ENCODE data around the gene UACA.

DNA sequence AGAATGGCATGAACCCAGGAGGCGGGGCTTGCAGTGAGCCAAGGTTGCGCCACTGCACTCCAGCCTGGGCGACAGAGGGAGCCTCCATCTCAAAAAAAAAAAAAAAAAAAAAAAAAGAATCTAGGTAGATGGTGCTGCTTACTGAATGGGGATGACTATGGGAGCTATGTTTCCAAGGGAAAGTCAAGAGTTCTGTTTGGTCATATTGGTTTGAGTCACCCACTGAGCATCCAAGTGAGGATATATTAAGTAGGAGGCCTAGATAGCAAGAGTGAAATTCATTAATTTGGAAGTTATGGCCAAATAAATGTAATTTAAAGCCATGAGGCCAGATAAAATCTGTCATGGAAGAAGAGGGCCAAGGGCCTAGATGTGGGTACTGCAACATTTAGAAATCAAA, 9.0 kb upstream of the UACA start:
- TF ChIP-seq, protein P1, sequence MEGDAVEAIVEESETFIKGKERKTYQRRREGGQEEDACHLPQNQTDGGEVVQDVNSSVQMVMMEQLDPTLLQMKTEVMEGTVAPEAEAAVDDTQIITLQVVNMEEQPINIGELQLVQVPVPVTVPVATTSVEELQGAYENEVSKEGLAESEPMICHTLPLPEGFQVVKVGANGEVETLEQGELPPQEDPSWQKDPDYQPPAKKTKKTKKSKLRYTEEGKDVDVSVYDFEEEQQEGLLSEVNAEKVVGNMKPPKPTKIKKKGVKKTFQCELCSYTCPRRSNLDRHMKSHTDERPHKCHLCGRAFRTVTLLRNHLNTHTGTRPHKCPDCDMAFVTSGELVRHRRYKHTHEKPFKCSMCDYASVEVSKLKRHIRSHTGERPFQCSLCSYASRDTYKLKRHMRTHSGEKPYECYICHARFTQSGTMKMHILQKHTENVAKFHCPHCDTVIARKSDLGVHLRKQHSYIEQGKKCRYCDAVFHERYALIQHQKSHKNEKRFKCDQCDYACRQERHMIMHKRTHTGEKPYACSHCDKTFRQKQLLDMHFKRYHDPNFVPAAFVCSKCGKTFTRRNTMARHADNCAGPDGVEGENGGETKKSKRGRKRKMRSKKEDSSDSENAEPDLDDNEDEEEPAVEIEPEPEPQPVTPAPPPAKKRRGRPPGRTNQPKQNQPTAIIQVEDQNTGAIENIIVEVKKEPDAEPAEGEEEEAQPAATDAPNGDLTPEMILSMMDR (IDR thresholded peaks at IDR 0.05; ENCODE audit: low read depth, low read length) = no peak
- TF ChIP-seq MYC (IDR thresholded peaks at IDR 0.05; ENCODE audit: low read depth, low read length) = no peak

All from NB4 (cell line).